ENCODE results near the gene CPVL.

The CPVL gene

GRCh38 chr7:29154076-29154475, 7.7 kb upstream of the CPVL start:
- no peak for FAIRE-seq

GRCh38 chr7:29150856-29151255, 4.5 kb upstream of the CPVL start:
- FAIRE-seq = no peak

- FAIRE-seq = no peak
Measured at GRCh38 chr7:29149036-29149435, 2.7 kb upstream of the CPVL start.

GRCh38 chr7:29147821-29148220, 1.5 kb upstream of the CPVL start:
- no peak for FAIRE-seq

GRCh38 chr7:29146888-29147609, 712 bp upstream of the CPVL start:
- FAIRE-seq = no peak

GRCh38 chr7:29145553-29146056, 732 bp downstream of the CPVL start:
- FAIRE-seq = no peak

GRCh38 chr7:29143751-29144150, 2.6 kb downstream of the CPVL start:
- FAIRE-seq = no peak

GRCh38 chr7:29142021-29142727, 4.2 kb downstream of the CPVL start:
- no peak for FAIRE-seq

GRCh38 chr7:29140873-29141468, 5.4 kb downstream of the CPVL start:
- FAIRE-seq = no peak

GRCh38 chr7:29139796-29140195, 6.5 kb downstream of the CPVL start:
- FAIRE-seq = no peak

GRCh38 chr7:29139191-29139590, 7.1 kb downstream of the CPVL start:
- no peak for FAIRE-seq

GRCh38 chr7:29138588-29138987, 7.7 kb downstream of the CPVL start:
- FAIRE-seq = no peak

- FAIRE-seq = no peak
Measured at GRCh38 chr7:29135846-29136245, 10.5 kb downstream of the CPVL start.

- FAIRE-seq = no peak
Measured at GRCh38 chr7:29132980-29133379, 13.4 kb downstream of the CPVL start.

- no peak for FAIRE-seq
Measured at GRCh38 chr7:29131678-29132077, 14.7 kb downstream of the CPVL start.

- FAIRE-seq = no peak
Measured at GRCh38 chr7:29130096-29130495, 16.2 kb downstream of the CPVL start.

- no peak for FAIRE-seq
Measured at GRCh38 chr7:29127527-29127926, 18.8 kb downstream of the CPVL start.

GRCh38 chr7:29126804-29127203, 19.5 kb downstream of the CPVL start:
- no peak for FAIRE-seq

GRCh38 chr7:29123626-29124190, 22.6 kb downstream of the CPVL start:
- no peak for FAIRE-seq

- FAIRE-seq = no peak
Measured at GRCh38 chr7:29122759-29123158, 23.6 kb downstream of the CPVL start.

- FAIRE-seq = no peak
Measured at GRCh38 chr7:29122081-29122480, 24.3 kb downstream of the CPVL start.

- FAIRE-seq = no peak
Measured at GRCh38 chr7:29120955-29121354, 25.4 kb downstream of the CPVL start.

GRCh38 chr7:29119538-29119937, 26.8 kb downstream of the CPVL start:
- no peak for FAIRE-seq

Measured in endometrium (tissue), 2 donors.